GM12892 (cell line): Measurements from ENCODE around the gene RNF141.
A peak's percentile ranks its signal among the peaks of the same experiment; 100 is the strongest.

Experiments
- DNase-seq: peaks from one replicate; pipeline ENCODE4 v3.0.0; 2011; ENCODE audit not compliant: insufficient read length
- FAIRE-seq: peaks from 2 replicates; lab custom pipeline; 2011; peaks lifted over from hg19 to GRCh38; lab: Jason Lieb, UNC
- POLR2A ChIP-seq: IDR thresholded peaks from 2 replicates; pipeline ENCODE4 v1.6.1; 2011; ENCODE audit warnings: low read depth, low read length, control low read depth
- POLR2AphosphoS5 ChIP-seq: IDR thresholded peaks from 2 replicates; pipeline ENCODE4 v1.6.1; 2011; ENCODE audit warnings: low read depth, low read length, control low read depth
- TAF1 ChIP-seq: IDR thresholded peaks from 2 replicates; pipeline ENCODE4 v1.6.1; 2011; ENCODE audit warnings: low read depth, mild to moderate bottlenecking, control low read depth, low read length, borderline replicate concordance

The RNF141 gene

GRCh38 chr11:10493041-10493663 is 47.8 kb downstream of the RNF141 start:
- no peak for FAIRE-seq
- no peak for DNase-seq
- TF ChIP-seq POLR2A (no peak), TAF1 (no peak), POLR2AphosphoS5 (no peak)

DNA sequence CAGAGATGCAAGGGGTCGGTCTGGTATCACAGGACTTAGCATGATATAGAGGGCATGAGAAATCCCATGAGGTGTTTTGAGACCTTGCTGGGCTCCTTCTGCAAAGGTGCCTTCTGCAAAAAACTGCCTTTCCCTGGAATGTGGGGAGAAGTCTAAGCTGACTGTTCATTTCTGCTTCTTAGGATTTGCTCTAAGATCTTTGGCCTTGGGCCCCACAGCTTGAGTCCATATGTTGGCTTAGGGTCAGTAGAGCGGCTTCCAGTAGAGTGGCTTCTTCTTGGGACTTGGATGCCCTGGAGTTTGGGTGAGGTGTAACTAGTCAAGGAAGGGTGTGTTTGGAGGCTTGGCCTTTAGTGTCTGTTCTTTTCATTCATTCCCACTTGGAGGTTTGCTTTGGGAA is 48.9 kb downstream of the RNF141 start:
- no peak for DNase-seq
- no peak for FAIRE-seq
- TF ChIP-seq POLR2A (no peak), POLR2AphosphoS5 (no peak), TAF1 (no peak)

DNA sequence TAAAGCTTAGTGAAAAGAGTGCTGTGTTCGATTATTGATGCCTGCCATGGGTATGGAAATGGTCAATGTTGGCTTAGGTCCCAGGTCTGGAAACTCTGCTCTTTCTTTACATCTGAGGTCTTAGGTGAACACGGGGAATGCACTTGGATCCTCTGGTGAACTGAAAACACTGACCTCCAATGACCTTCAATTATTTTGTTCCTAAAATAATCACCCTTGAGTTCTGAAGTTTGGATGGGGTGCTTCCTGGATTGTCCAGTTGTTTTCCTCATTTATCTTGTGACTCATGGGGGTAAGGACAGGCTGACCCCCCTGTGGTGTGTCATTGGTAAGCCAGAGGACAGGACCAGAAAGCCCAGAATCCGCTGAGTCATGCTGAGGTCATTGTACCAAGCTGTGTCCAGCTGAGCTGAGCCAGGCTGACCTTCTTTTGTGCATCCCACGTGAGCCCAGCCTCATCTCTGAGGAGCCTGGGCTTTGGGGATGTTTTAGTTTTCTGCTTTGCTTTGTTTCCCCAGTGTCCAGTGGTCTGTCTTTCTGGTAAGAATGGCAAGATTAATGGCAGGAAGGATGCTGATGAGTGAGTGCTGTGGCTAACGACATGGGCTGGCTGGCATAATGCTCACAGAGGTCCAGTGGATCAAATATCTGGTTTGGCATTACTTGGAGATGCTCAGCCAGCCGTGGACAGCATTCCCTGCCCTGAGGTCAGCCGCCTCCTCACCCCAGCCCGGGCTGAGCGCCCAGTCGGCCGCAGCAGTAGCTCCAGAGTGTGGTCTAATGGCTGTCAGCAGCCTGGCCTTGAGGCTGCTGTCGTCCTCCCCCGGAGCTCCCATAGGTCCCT is 50.4 kb downstream of the RNF141 start:
- TF ChIP-seq POLR2AphosphoS5 (no peak), POLR2A (no peak), TAF1 (no peak)
- DNase-seq (no peak), FAIRE-seq (peak; percentile 14)

- no peak for TF ChIP-seq POLR2A
- no peak for TF ChIP-seq TAF1
- no peak for TF ChIP-seq POLR2AphosphoS5
- peak; percentile 48 for FAIRE-seq
- DNase-seq: no peak
These were observed 51.0 kb downstream of the RNF141 start for GRCh38 chr11:10490032-10490397.

DNA sequence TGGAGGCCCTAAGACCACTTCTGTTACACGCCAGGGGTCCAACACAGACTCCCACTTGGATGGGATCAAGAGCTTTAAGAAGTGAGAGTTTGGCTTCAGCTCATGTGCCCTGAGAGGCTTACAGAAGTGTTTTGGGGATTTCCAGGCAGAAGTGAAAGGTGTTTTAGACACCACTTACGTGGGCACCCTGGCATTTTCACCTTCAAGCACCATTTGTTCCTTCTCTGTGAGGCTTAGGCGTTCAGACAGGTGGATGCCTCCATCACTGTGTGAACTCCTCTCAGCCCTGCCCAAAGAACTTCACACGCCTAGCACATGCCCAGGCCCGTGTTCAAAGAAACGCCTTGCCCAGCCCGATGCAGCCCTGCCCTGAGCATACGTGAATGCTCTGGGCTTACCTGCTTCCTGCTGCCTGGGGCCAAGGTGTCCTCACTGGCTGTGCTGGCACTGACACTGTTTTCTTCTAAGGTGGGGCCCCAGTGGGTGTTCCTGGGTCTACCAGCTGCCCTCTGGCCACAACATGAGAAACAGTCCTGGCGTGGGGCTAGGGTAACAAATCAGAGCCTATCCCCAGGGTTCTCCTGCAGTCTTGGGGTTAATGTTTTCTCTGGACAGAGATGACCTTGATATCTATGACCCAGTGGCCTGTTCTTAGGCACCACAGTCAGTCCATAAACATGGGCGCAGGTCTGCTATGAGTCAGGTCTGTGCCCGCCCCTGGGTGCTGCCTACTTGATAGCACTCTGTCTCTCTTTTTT is 51.9 kb downstream of the RNF141 start:
- peak; percentile 92 for FAIRE-seq

GRCh38 chr11:10488121-10488933 is 52.7 kb downstream of the RNF141 start:
- FAIRE-seq (peak; percentile 90), DNase-seq (no peak)
- TF ChIP-seq TAF1 (no peak), POLR2AphosphoS5 (no peak), POLR2A (no peak)

More for the DNA sequence above, 51.9 kb downstream of the RNF141 start:
- DNase-seq: no peak
- TF ChIP-seq POLR2A (no peak), POLR2AphosphoS5 (no peak), TAF1 (no peak)

GRCh38 chr11:10487002-10487647 is 53.9 kb downstream of the RNF141 start:
- DNase-seq (no peak), FAIRE-seq (no peak)
- TF ChIP-seq POLR2A (no peak), TAF1 (no peak), POLR2AphosphoS5 (no peak)

- DNase-seq (no peak), FAIRE-seq (no peak)
- TF ChIP-seq TAF1: no peak
- no peak for TF ChIP-seq POLR2A
- no peak for TF ChIP-seq POLR2AphosphoS5
These were observed 54.7 kb downstream of the RNF141 start for GRCh38 chr11:10486161-10486840.

DNA sequence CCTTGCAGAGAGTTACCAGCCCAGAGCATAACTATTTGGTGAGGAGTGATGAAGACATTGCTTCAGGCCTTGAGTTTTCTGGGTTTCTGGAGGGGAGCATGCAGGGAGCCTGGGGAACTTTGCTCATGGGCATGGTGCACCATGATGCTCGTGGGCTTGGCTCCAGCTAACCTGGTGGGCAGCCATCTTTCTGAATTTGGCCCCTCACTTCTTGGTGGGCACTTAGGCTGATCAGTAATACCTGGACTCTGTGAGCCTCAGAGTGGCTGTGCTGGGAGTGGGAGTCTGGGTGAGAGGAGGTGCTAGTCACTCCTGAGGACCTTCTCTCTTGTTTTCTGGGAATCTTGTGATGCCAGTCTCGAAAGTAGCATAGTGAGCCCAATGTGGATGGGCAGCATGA is 55.3 kb downstream of the RNF141 start:
- DNase-seq (no peak), FAIRE-seq (no peak)
- TF ChIP-seq POLR2AphosphoS5: no peak
- no peak for TF ChIP-seq TAF1
- no peak for TF ChIP-seq POLR2A
